Naive thymus-derived CD4-positive, alpha-beta T cell (primary cell): ENCODE results near the gene VSIG8. TPM values are rescaled to one million over a fixed set of nuclear protein-coding genes. Genes with fewer than 3 reads are reported as not detected.

Source experiments
- ATAC-seq: fragments of 150-1000 bp; cut with Tn5 transposase; 2 replicates; pipeline ENCODE4 v1.10.0; 2021; ENCODE audit warnings: mild to moderate bottlenecking, moderate library complexity
- CTCF ChIA-PET: fragments of 350-600 bp; sonication (Branson Sonifier 250); formaldehyde crosslinking; loops from one replicate; lab custom pipeline; 2021; ENCODE audit warnings: antibody characterized with exemption; lab: Charles Lee
- POLR2A ChIA-PET: fragments of 350-600 bp; sonication (Branson Sonifier 250); formaldehyde crosslinking; loops from one replicate; lab custom pipeline; 2021; ENCODE audit warnings: antibody characterized with exemption, inconsistent platforms; lab: Charles Lee
- DNase-seq, 9 donors: peaks; one replicate each; pipeline versions ENCODE4 v3.0.0 to v3.0.0-alpha.2; 2020 to 2022; ENCODE audit warnings: mixed read lengths in 1 of 9
- H3K27ac ChIP-seq: one replicate; pipeline ENCODE4 v1.7.0; 2013; ENCODE audit warnings: mild to moderate bottlenecking, low read depth, low read length, moderate library complexity
- H3K27me3 ChIP-seq, 2 donors: one replicate each; pipeline ENCODE4 v1.7.0; 2013; ENCODE audit warnings: low read length in 2 of 2, mild to moderate bottlenecking in 2 of 2, moderate library complexity in 2 of 2; ENCODE audit not compliant: control insufficient read depth in 2 of 2, insufficient read depth in 2 of 2
- H3K36me3 ChIP-seq, 3 experiments: 1 replicate in 2 of 3; 2 replicates in 1 of 3; pipeline ENCODE4 v1.7.0; 2013; ENCODE audit warnings: low read length in 3 of 3, mild to moderate bottlenecking in 3 of 3, moderate library complexity in 1 of 3; ENCODE audit not compliant: insufficient read depth in 3 of 3, control insufficient read depth in 2 of 3
- H3K4me1 ChIP-seq, 2 donors: one replicate each; pipeline ENCODE4 v1.7.0; 2013; ENCODE audit warnings: low read length in 2 of 2, mild to moderate bottlenecking in 2 of 2, moderate library complexity in 1 of 2; ENCODE audit not compliant: control insufficient read depth in 2 of 2, insufficient read depth in 2 of 2
- H3K4me3 ChIP-seq: 2 replicates; pipeline ENCODE4 v1.7.0; 2013; ENCODE audit warnings: mild to moderate bottlenecking, low read length
- H3K9me3 ChIP-seq, 3 experiments: 1 replicate in 2 of 3; 2 replicates in 1 of 3; pipeline ENCODE4 v1.7.0; 2013; ENCODE audit warnings: low read length in 3 of 3; ENCODE audit not compliant: control insufficient read depth in 2 of 3
- H3K27ac Mint-ChIP-seq, 9 donors: one replicate each; pipeline ENCODE4 v1.8.0; 2020 to 2022; ENCODE audit warnings: mixed read lengths in 9 of 9, mild to moderate bottlenecking in 8 of 9, moderate library complexity in 5 of 9, inconsistent platforms in 2 of 9
- H3K27me3 Mint-ChIP-seq, 5 donors: one replicate each; pipeline ENCODE4 v1.8.0; 2021 to 2022; ENCODE audit warnings: mixed read lengths in 5 of 5, mild to moderate bottlenecking in 1 of 5
- H3K36me3 Mint-ChIP-seq, 5 donors: one replicate each; pipeline ENCODE4 v1.8.0; 2020 to 2022; ENCODE audit warnings: mixed read lengths in 5 of 5, mild to moderate bottlenecking in 3 of 5, inconsistent platforms in 1 of 5
- H3K4me1 Mint-ChIP-seq, 7 donors: one replicate each; pipeline ENCODE4 v1.8.0; 2020 to 2022; ENCODE audit warnings: mixed read lengths in 7 of 7, mild to moderate bottlenecking in 3 of 7, inconsistent platforms in 1 of 7
- H3K4me3 Mint-ChIP-seq, 10 donors: one replicate each; pipeline ENCODE4 v1.8.0; 2020 to 2022; ENCODE audit warnings: mild to moderate bottlenecking in 10 of 10, mixed read lengths in 10 of 10, moderate library complexity in 6 of 10, inconsistent platforms in 2 of 10
- H3K9me3 Mint-ChIP-seq, 11 donors: one replicate each; pipeline ENCODE4 v1.8.0; 2020 to 2022; ENCODE audit warnings: mixed read lengths in 11 of 11, mild to moderate bottlenecking in 4 of 11, inconsistent platforms in 1 of 11, moderate library complexity in 1 of 11
- intact Hi-C, 2 donors: fragments of 100-400 bp; cut with micrococcal nuclease; formaldehyde crosslinking; loops; one replicate each; pipeline ENCODE4 v1.15.1; 2023
- polyA plus RNA-seq, 2 donors: library from polyadenylated mRNA; unstranded; fragments of 300-500 nt; fragmentation: Illumina TruSeq; gene quantifications; one replicate each; pipeline ENCODE4 v1.2.3, GENCODE V29; 2021
- total RNA-seq, 6 experiments: library from RNA in 5 of 6; stranded (reverse) in 5 of 6; gene quantifications; 1 replicate in 5 of 6; 2 replicates in 1 of 6; pipeline ENCODE4 v1.2.3 and lab custom pipeline; 2021 to 2026

Gene VSIG8
- total and polyA plus RNA-seq, 7 experiments from 2014 or later, result not detected

DNA sequence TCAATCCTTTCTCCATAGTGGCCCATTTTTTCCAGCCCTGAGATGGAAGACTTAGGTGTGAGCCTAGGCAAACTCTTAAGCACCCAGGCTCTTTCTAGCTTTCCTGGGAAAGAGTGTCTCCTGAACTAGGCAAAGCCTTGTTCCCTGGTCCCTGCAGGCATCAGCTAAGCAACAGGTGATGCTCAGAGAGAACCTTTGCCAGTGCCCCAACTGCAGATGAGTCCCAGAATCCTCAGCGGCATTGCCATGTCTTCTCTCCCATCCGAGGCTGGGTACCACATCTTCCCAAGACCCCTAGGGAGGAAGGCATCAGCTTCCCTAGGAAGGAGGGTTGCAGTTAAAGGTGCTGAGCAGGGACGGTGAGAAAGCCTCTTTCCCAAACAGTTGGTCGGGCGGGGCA lies 8.2 kb upstream of the VSIG8 start:
- Mint-ChIP-seq H3K4me3 (no peak overlapping the region), H3K4me1 (peaks cover 13 to 24% (median 16%) of the 10 kb centered on the region in 7 donors), H3K9me3 (no peaks in the 10 kb centered on the region), H3K36me3 (peaks cover 0 to 9% (median 0%) of the 10 kb centered on the region in 5 donors), H3K27ac (no peak overlapping the region), H3K27me3 (peaks cover 4 to 17% (median 6%) of the 10 kb centered on the region in 5 donors)
- ChIA-PET CTCF (interaction anchor here (0.7 kb wide), 1 partner anchor 20 kb away, joined by 3 read pairs; no protein-coding TSS in a partner anchor), POLR2A (no interaction called here)
- ATAC-seq, result no peak
- Histone ChIP-seq H3K36me3 (no peaks in the 10 kb centered on the region), H3K9me3 (no peaks in the 10 kb centered on the region), H3K27ac (no peak overlapping the region), H3K4me3 (no peak overlapping the region), H3K4me1 (peaks cover 3 to 7% of the 10 kb centered on the region in 2 donors), H3K27me3 (no peaks in the 10 kb centered on the region)
- intact Hi-C loops, result no loop called here
- no peak for DNase-seq

DNA sequence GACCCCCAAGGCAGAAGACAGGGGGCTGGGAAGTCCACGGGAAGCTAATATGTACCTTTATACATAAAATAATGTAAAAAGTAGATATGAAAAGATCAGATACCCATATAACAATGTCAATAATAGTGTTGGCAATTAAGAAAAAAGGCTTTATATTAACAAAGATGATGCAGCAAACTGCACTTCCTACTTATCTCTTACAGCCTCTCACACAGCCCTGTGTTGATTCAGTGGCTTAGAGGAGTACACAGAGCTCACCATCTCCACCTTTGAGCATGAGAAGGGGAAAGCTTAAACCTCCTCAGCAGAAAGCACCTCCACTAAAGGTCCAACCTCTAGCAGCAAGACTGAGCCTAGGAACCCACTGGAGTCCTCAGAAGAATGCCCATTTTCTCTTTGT lies 7.2 kb upstream of the VSIG8 start:
- CTCF ChIA-PET, result interaction anchor here (0.6 to 1.4 kb wide), 2 partner anchors 19 kb away, joined by 3 read pairs; no protein-coding TSS in a partner anchor
- intact Hi-C loops, result no loop called here

DNA sequence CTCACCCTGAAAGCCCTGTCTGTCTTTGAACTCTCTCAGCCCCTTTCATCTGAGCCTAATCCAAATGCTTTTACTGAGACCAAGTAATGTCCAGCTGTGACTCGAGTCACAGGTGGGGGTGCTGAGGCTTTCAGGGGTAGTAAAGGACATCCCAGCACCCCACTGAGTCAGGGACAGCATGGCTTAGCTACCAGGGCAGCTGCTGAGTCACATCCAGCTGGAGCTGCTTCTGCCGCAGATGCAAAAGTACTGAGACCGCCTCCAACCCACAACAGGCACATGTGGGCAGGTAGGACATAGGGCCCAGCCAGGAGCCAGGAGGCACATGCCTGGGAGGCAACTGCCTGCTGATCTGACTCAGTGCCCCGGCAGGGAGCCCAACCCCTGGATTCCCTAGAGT lies 6.7 kb upstream of the VSIG8 start:
- H3K4me1 ChIP-seq, result peaks cover 3 to 7% of the 10 kb centered on the region in 2 donors
- Mint-ChIP-seq H3K27me3 (peaks cover 5 to 14% (median 7%) of the 10 kb centered on the region in 5 donors), H3K36me3 (peaks cover 0 to 6% (median 0%) of the 10 kb centered on the region in 5 donors), H3K27ac (no peak overlapping the region), H3K4me3 (no peak overlapping the region), H3K4me1 (peaks cover 13 to 24% (median 20%) of the 10 kb centered on the region in 7 donors), H3K9me3 (peaks cover 0 to 2% (median 0%) of the 10 kb centered on the region in 11 donors)
- H3K4me3 ChIP-seq, result no peak overlapping the region
- H3K27me3 ChIP-seq, result no peaks in the 10 kb centered on the region
- DNase-seq, result no peak
- H3K9me3 ChIP-seq, result no peaks in the 10 kb centered on the region
- peak; percentile 14 for ATAC-seq
- no peaks in the 10 kb centered on the region for H3K36me3 ChIP-seq
- intact Hi-C loops, result no loop called here
- ChIA-PET CTCF (interaction anchor here (1.4 kb wide), 1 partner anchor 18 kb away, joined by 3 read pairs; no protein-coding TSS in a partner anchor), POLR2A (no interaction called here)
- no peak overlapping the region for H3K27ac ChIP-seq

More for the DNA sequence above, 7.2 kb upstream of the VSIG8 start:
- peaks cover 13 to 24% (median 20%) of the 10 kb centered on the region in 7 donors for H3K4me1 Mint-ChIP-seq
- POLR2A ChIA-PET, result no interaction called here
- H3K27ac Mint-ChIP-seq, result no peak overlapping the region
- H3K36me3 ChIP-seq, result no peaks in the 10 kb centered on the region
- H3K27ac ChIP-seq, result no peak overlapping the region
- no peak overlapping the region for H3K4me3 Mint-ChIP-seq
- H3K4me1 ChIP-seq, result peaks cover 3 to 7% of the 10 kb centered on the region in 2 donors
- H3K9me3 ChIP-seq, result no peaks in the 10 kb centered on the region
- no peak for DNase-seq
- H3K27me3 Mint-ChIP-seq, result peaks cover 4 to 17% (median 6%) of the 10 kb centered on the region in 5 donors
- H3K27me3 ChIP-seq, result no peaks in the 10 kb centered on the region
- H3K4me3 ChIP-seq, result no peak overlapping the region
- H3K9me3 Mint-ChIP-seq, result no peaks in the 10 kb centered on the region
- ATAC-seq, result no peak
- peaks cover 0 to 9% (median 0%) of the 10 kb centered on the region in 5 donors for H3K36me3 Mint-ChIP-seq

DNA sequence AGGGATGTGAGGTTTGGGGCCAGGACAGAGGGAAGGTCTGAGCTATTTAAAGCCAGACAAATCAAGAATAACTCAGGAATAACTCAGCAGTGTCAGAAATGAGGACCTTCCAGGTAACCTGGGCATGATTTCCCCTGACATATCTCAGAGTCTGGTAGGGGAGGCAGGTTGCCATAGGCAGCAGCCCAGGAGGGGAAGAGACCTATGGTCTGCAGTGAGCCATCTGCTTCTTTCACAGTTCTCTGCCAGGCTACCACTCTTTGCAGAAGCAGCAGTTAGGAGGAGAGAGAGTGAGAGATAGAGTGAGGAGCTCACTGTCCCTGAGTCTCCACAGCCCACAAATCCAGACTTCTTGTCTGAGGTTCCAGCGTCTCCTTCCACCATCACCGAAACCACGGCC lies 6.3 kb upstream of the VSIG8 start:
- no peak overlapping the region for H3K27ac ChIP-seq
- H3K36me3 ChIP-seq, result no peaks in the 10 kb centered on the region
- no peak overlapping the region for H3K4me3 ChIP-seq
- peaks cover 3 to 7% of the 10 kb centered on the region in 2 donors for H3K4me1 ChIP-seq
- intact Hi-C loops, result no loop called here
- no peak overlapping the region for H3K27ac Mint-ChIP-seq
- ChIA-PET CTCF (interaction anchor here (1.4 kb wide), 1 partner anchor 18 kb away, joined by 3 read pairs; no protein-coding TSS in a partner anchor), POLR2A (no interaction called here)
- no peaks in the 10 kb centered on the region for H3K27me3 ChIP-seq
- no peak for DNase-seq
- no peak for ATAC-seq
- H3K9me3 Mint-ChIP-seq, result peaks cover 0 to 2% (median 0%) of the 10 kb centered on the region in 11 donors
- no peak overlapping the region for H3K4me3 Mint-ChIP-seq
- H3K9me3 ChIP-seq, result no peaks in the 10 kb centered on the region
- peaks cover 5 to 12% (median 6%) of the 10 kb centered on the region in 5 donors for H3K27me3 Mint-ChIP-seq
- H3K4me1 Mint-ChIP-seq, result peaks cover 13 to 24% (median 20%) of the 10 kb centered on the region in 7 donors
- peaks cover 0 to 5% (median 0%) of the 10 kb centered on the region in 5 donors for H3K36me3 Mint-ChIP-seq

DNA sequence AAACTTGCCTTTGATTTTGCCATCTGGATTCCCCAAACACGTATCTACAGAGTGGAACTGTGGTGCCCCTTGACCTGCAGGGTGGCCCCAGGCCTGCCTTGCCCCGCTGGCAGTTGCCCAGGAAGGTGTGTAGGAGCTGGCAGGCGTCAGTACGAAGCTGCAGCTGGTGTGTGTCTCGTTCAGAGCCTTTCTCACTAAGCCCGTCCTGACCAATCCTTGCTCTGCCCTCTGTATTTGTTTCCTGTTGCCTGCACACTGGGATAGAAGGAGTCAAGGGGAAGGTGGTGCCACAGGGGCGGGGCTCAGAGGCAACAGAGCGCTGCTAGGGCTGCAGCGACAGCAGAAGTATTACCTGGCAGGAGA lies 5.2 kb upstream of the VSIG8 start:
- Histone ChIP-seq H3K4me3 (no peak overlapping the region), H3K27me3 (no peaks in the 10 kb centered on the region), H3K27ac (no peak overlapping the region), H3K9me3 (no peaks in the 10 kb centered on the region), H3K4me1 (peaks cover 3 to 7% of the 10 kb centered on the region in 2 donors), H3K36me3 (no peaks in the 10 kb centered on the region)
- Mint-ChIP-seq H3K27ac (peak overlapping the region in 1 of 9 donors; percentile 51), H3K27me3 (peaks cover 0 to 12% (median 6%) of the 10 kb centered on the region in 5 donors), H3K9me3 (peaks cover 0 to 2% (median 0%) of the 10 kb centered on the region in 11 donors), H3K4me1 (peaks cover 13 to 24% (median 20%) of the 10 kb centered on the region in 7 donors), H3K36me3 (peaks cover 0 to 5% (median 0%) of the 10 kb centered on the region in 5 donors), H3K4me3 (no peak overlapping the region)
- ATAC-seq (no peak), DNase-seq (no peak)
- POLR2A ChIA-PET, result no interaction called here
- intact Hi-C loops, result no loop called here
- CTCF ChIA-PET, result no interaction called here

DNA sequence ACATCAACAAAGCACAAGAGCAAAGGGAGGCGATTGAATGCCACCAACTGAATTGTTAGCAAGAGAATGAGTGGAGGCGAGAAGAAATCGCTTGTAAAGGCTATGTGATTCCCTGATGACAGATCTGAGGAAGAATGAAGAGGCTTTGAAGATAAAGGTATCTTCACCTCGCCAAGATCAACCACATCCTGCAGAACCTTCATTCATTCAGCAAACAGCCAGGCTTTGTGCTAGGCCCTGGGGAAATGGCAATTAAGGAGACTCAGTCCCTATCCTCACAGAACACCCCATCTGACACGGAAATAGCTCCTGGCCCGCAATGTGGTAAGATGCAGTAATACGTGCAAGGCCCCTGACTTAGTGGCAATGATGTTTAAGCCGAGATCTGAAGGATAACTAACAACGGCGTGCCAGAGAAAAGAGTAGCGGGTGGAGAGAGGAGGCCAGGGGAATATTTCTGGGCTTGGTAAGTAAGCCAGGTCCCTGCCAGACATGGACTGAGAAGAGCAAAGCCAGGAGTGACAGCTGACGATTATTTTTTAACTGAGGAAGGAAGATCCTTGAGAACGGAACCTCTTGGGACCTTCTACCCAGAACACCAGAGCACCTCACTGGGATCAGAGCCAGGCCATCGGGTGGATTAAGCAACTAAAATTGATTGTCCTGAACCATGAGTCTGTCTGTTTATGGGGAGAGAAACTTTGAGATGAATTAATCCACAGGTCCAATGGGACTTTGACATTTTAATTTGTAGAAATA lies 4.6 kb upstream of the VSIG8 start:
- Histone ChIP-seq H3K27me3 (no peaks in the 10 kb centered on the region), H3K9me3 (no peaks in the 10 kb centered on the region), H3K4me3 (no peak overlapping the region), H3K4me1 (peaks cover 3 to 7% of the 10 kb centered on the region in 2 donors), H3K36me3 (no peaks in the 10 kb centered on the region), H3K27ac (no peak overlapping the region)
- CTCF ChIA-PET, result no interaction called here
- H3K27me3 Mint-ChIP-seq, result peaks cover 0 to 12% (median 6%) of the 10 kb centered on the region in 5 donors
- H3K27ac Mint-ChIP-seq, result peak overlapping the region in 2 of 9 donors; percentile 50 to 63
- no peak overlapping the region for H3K4me3 Mint-ChIP-seq
- intact Hi-C loops, result no loop called here
- ATAC-seq (no peak), DNase-seq (peak in 5 of 9 donors; percentile 10 to 31 (median 25))
- H3K9me3 Mint-ChIP-seq, result peaks cover 0 to 2% (median 0%) of the 10 kb centered on the region in 11 donors
- POLR2A ChIA-PET, result interaction anchor here (1.5 kb wide), 1 partner anchor 14 kb away, joined by 3 read pairs; no protein-coding TSS in a partner anchor
- H3K4me1 Mint-ChIP-seq, result peaks cover 13 to 24% (median 20%) of the 10 kb centered on the region in 7 donors
- peaks cover 0 to 5% (median 0%) of the 10 kb centered on the region in 5 donors for H3K36me3 Mint-ChIP-seq
